B cell (primary cell): ENCODE results near the gene GPI. TPM values are rescaled to one million over a fixed set of nuclear protein-coding genes. Genes with fewer than 3 reads are reported as not detected.

Experiments
- ATAC-seq: fragments of 200-7000 bp; cut with Tn5 transposase; one replicate; pipeline ENCODE4 v1.10.0; 2021; ENCODE audit warnings: low read depth, mild to moderate bottlenecking, moderate number of reproducible peaks, moderate library complexity
- CTCF ChIA-PET: fragments of 350-600 bp; sonication (Branson Sonifier 250); formaldehyde crosslinking; loops from one replicate; lab custom pipeline; 2021; ENCODE audit warnings: antibody characterized with exemption, inconsistent platforms; lab: Charles Lee
- POLR2A ChIA-PET: fragments of 350-600 bp; sonication (Branson Sonifier 250); formaldehyde crosslinking; loops from one replicate; lab custom pipeline; 2021; ENCODE audit warnings: antibody characterized with exemption; lab: Charles Lee
- DNase-seq: peaks from one replicate; pipeline ENCODE4 v3.0.0; 2013
- H2AFZ ChIP-seq: 2 replicates; pipeline ENCODE4 v1.6.1; 2012; ENCODE audit warnings: mild to moderate bottlenecking, low read depth, low read length; ENCODE audit not compliant: insufficient read depth, poor library complexity, severe bottlenecking
- H3K27ac ChIP-seq, 2 donors: 1 replicate in 1 of 2; 2 replicates in 1 of 2; pipeline ENCODE4 v1.5.1; 2012 to 2013; ENCODE audit warnings: low read length in 2 of 2, mild to moderate bottlenecking in 2 of 2, moderate library complexity in 1 of 2
- H3K27me3 ChIP-seq, 4 experiments: fragments of 200-600 bp in 1 of 4; sonication (generic) in 1 of 4; replicated peaks in 1 of 4; 1 replicate in 2 of 4; 2 replicates in 2 of 4; pipeline versions ENCODE4 v1.6.1 to v1.7.0; 2013 to 2016; ENCODE audit warnings: low read length in 3 of 4, mild to moderate bottlenecking in 2 of 4, mixed read lengths in 1 of 4, moderate library complexity in 1 of 4; ENCODE audit not compliant: insufficient read depth in 4 of 4, control insufficient read depth in 3 of 4; ENCODE audit errors: control extremely low read depth in 1 of 4
- H3K36me3 ChIP-seq, 2 experiments: replicated peaks in 1 of 2; 1 replicate in 1 of 2; 2 replicates in 1 of 2; pipeline versions ENCODE4 v1.6.1 to v1.7.1; 2013; ENCODE audit warnings: low read length in 1 of 2; ENCODE audit not compliant: insufficient read depth in 2 of 2, control insufficient read depth in 1 of 2; ENCODE audit errors: control extremely low read depth in 1 of 2, extremely low read depth in 1 of 2
- H3K4me1 ChIP-seq, 2 donors: fragments of 200-600 bp in 1 of 2; sonication (generic) in 1 of 2; 1 replicate in 1 of 2; 2 replicates in 1 of 2; pipeline versions ENCODE4 v1.5.1 to v1.6.1; 2013 to 2017; ENCODE audit warnings: low read length in 2 of 2; ENCODE audit not compliant: control insufficient read depth in 2 of 2, insufficient read depth in 2 of 2
- H3K4me2 ChIP-seq: replicated peaks from 2 replicates; pipeline ENCODE3; 2012; ENCODE audit warnings: mild to moderate bottlenecking, low read depth, low read length; ENCODE audit not compliant: poor library complexity, severe bottlenecking
- H3K4me3 ChIP-seq, 5 experiments: fragments of 200-600 bp in 1 of 5; sonication (generic) in 1 of 5; 1 replicate in 3 of 5; 2 replicates in 2 of 5; pipeline versions ENCODE4 v1.5.1 to v1.7.0; 2011 to 2016; ENCODE audit warnings: low read length in 4 of 5, mild to moderate bottlenecking in 4 of 5, low read depth in 2 of 5, control low read depth in 1 of 5, moderate library complexity in 1 of 5; ENCODE audit not compliant: insufficient read depth in 1 of 5; ENCODE audit errors: control extremely low read depth in 1 of 5, extremely low read depth in 1 of 5
- H3K79me2 ChIP-seq: fragments of 200-600 bp; sonication (generic); one replicate; pipeline ENCODE4 v1.6.0; 2016; ENCODE audit warnings: low read length; ENCODE audit not compliant: control insufficient read depth, insufficient read depth
- H3K9ac ChIP-seq: fragments of 200-600 bp; sonication (generic); 2 replicates; pipeline ENCODE4 v1.6.1; 2017; ENCODE audit warnings: mild to moderate bottlenecking, low read length, moderate library complexity
- H3K9me3 ChIP-seq, 3 donors: one replicate each; pipeline versions ENCODE4 v1.6.1 to v1.7.1; 2013; ENCODE audit warnings: low read length in 2 of 3; ENCODE audit not compliant: control insufficient read depth in 2 of 3, insufficient read depth in 1 of 3; ENCODE audit errors: control extremely low read depth in 1 of 3
- H4K20me1 ChIP-seq: 2 replicates; pipeline ENCODE4 v1.6.0; 2012; ENCODE audit warnings: mild to moderate bottlenecking, low read length; ENCODE audit not compliant: insufficient read depth, control insufficient read depth, poor library complexity, severe bottlenecking
- H3K27ac Mint-ChIP-seq: one replicate; pipeline ENCODE4 v1.8.0; 2021; ENCODE audit warnings: mixed read lengths
- H3K27me3 Mint-ChIP-seq: one replicate; pipeline ENCODE4 v1.8.0; 2021; ENCODE audit warnings: mixed read lengths
- H3K4me1 Mint-ChIP-seq: one replicate; pipeline ENCODE4 v1.8.0; 2021; ENCODE audit warnings: mixed read lengths
- H3K4me3 Mint-ChIP-seq: one replicate; pipeline ENCODE4 v1.8.0; 2021; ENCODE audit warnings: mixed read lengths
- H3K9me3 Mint-ChIP-seq: one replicate; pipeline ENCODE4 v1.8.0; 2022; ENCODE audit warnings: mixed read lengths; ENCODE audit not compliant: insufficient read depth
- EZH2 ChIP-seq: IDR thresholded peaks from 2 replicates; pipeline ENCODE4 v1.6.1; 2012; ENCODE audit warnings: borderline replicate concordance, low read depth, mild to moderate bottlenecking, moderate library complexity, low read length; ENCODE audit not compliant: insufficient read depth, poor library complexity, severe bottlenecking
- WGBS: methylation state at CpG from one replicate; pipeline ENCODE4 v1.1.5; 2013; ENCODE audit warnings: missing lambda C conversion rate; ENCODE audit not compliant: insufficient coverage; 5-methylcytosine and 5-hydroxymethylcytosine counted together
- intact Hi-C: fragments of 100-400 bp; cut with micrococcal nuclease; formaldehyde crosslinking; loops from one replicate; pipeline ENCODE4 v1.10.0; 2022
- polyA plus RNA-seq: library from polyadenylated mRNA; depleted of rRNA; stranded (reverse); fragments of >200 nt; gene quantifications from 2 replicates; pipeline ENCODE4 v1.2.3, GENCODE V29; 2012
- total RNA-seq, 2 donors: library from RNA; stranded (reverse); fragments of 120-200 nt in 1 of 2; gene quantifications; 1 replicate in 1 of 2; 2 replicates in 1 of 2; pipeline versions ENCODE4 v1.2.3 to v1.2.4, GENCODE V29; 2013 to 2022
- TF ChIP-seq, protein P1 (sequence below): fragments of 200-600 bp; IDR thresholded peaks from one replicate; pipeline ENCODE4 v1.8.0; 2022; ENCODE audit warnings: antibody characterized with exemption, mild to moderate bottlenecking

Gene GPI
- total and polyA plus RNA-seq, 2 donors (not counting 1 experiment from before 2014, with no cell fraction given) = 74.5 to 102 TPM

DNA sequence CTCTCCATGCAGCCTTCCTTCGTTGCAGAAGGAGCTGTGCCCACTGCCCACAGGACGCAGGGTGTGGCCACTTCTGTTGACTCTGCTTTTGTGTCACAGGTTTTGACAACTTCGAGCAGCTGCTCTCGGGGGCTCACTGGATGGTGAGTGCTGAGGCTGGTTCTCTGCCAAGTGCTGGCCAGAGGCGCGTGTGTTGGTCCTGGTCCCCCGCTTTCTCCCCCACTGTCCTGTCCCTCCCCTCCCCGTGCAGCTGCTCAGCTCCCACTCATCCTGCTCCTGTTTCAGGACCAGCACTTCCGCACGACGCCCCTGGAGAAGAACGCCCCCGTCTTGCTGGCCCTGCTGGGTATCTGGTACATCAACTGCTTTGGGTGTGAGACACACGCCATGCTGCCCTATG lies 28.6 kb downstream of the GPI start:
- Histone ChIP-seq H2AFZ (no peak overlapping the region), H3K9me3 (no peaks in the 10 kb centered on the region), H3K79me2 (peaks cover 10% of the 10 kb centered on the region), H3K4me3 (no peak overlapping the region), H3K36me3 (peaks cover 9 to 57% of the 10 kb centered on the region in 2 experiments), H4K20me1 (no peaks in the 10 kb centered on the region), H3K9ac (no peak overlapping the region), H3K27me3 (no peaks in the 10 kb centered on the region), H3K27ac (no peak overlapping the region), H3K4me1 (no peaks in the 10 kb centered on the region), H3K4me2 (no peak overlapping the region)
- Mint-ChIP-seq H3K4me1 (no peaks in the 10 kb centered on the region), H3K27me3 (no peaks in the 10 kb centered on the region), H3K4me3 (no peak overlapping the region), H3K9me3 (no peaks in the 10 kb centered on the region), H3K27ac (no peak overlapping the region)
- 96% methylated on average over 14 of the region's 14 CpGs for WGBS
- POLR2A ChIA-PET = interaction anchor here (0.6 kb wide), 1 partner anchor 255 kb away, joined by 4 read pairs; no protein-coding TSS in a partner anchor
- no peak for DNase-seq
- intact Hi-C loops = no loop called here
- ATAC-seq = no peak
- TF ChIP-seq, protein P1, sequence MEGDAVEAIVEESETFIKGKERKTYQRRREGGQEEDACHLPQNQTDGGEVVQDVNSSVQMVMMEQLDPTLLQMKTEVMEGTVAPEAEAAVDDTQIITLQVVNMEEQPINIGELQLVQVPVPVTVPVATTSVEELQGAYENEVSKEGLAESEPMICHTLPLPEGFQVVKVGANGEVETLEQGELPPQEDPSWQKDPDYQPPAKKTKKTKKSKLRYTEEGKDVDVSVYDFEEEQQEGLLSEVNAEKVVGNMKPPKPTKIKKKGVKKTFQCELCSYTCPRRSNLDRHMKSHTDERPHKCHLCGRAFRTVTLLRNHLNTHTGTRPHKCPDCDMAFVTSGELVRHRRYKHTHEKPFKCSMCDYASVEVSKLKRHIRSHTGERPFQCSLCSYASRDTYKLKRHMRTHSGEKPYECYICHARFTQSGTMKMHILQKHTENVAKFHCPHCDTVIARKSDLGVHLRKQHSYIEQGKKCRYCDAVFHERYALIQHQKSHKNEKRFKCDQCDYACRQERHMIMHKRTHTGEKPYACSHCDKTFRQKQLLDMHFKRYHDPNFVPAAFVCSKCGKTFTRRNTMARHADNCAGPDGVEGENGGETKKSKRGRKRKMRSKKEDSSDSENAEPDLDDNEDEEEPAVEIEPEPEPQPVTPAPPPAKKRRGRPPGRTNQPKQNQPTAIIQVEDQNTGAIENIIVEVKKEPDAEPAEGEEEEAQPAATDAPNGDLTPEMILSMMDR = no peak
- TF ChIP-seq EZH2 = no peak
- CTCF ChIA-PET = no interaction called here

DNA sequence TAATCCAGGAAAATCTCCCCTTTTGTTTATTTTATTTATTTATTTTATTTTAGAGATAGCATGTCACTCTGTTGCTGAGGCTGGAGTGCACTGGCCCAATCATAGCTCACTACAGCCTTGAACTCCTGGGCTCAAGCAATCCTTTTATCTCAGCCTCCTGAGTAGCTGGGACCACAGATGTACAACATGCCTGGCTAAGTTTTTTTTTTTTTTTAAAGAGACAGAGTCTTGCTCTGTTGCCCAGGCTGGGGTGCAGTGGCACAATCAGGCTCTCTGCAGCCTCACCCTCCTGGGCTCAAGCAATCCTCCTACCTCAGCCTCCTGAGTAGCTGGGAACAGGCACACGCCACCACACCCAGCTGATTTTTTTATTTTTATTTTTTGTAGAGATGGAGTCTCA lies 32.9 kb downstream of the GPI start:
- H3K4me2 ChIP-seq = no peak overlapping the region
- no peaks in the 10 kb centered on the region for H4K20me1 ChIP-seq
- Mint-ChIP-seq H3K4me3 (no peak overlapping the region), H3K27ac (no peak overlapping the region), H3K27me3 (no peaks in the 10 kb centered on the region), H3K9me3 (no peaks in the 10 kb centered on the region), H3K4me1 (no peaks in the 10 kb centered on the region)
- WGBS = no CpG with 5 or more reads among the region's 1 CpG
- no peaks in the 10 kb centered on the region for H3K27me3 ChIP-seq
- TF ChIP-seq, protein P1 = no peak
- TF ChIP-seq EZH2 = no peak
- intact Hi-C loops = no loop called here
- H3K27ac ChIP-seq = no peak overlapping the region
- peaks cover 4 to 41% of the 10 kb centered on the region in 2 experiments for H3K36me3 ChIP-seq
- no peak overlapping the region for H3K4me3 ChIP-seq
- CTCF ChIA-PET = interaction anchor here (1.1 kb wide), 1 partner anchor 9 kb away, joined by 3 read pairs; no protein-coding TSS in a partner anchor
- no peaks in the 10 kb centered on the region for H3K79me2 ChIP-seq
- no peak overlapping the region for H2AFZ ChIP-seq
- POLR2A ChIA-PET = no interaction called here
- ATAC-seq = no peak
- H3K4me1 ChIP-seq = no peaks in the 10 kb centered on the region
- H3K9me3 ChIP-seq = no peaks in the 10 kb centered on the region
- no peak overlapping the region for H3K9ac ChIP-seq
- DNase-seq = no peak
